Activated CD8-positive, alpha-beta memory T cell treated with anti-CD3 and anti-CD28 coated beads for 1 hour (primary cell): Measurements from ENCODE around the gene APBA2.

Experiments
- DNase-seq, 2 donors: peaks; one replicate each; pipeline ENCODE4 v3.0.0-alpha.2; 2020; ENCODE audit warnings: low read depth in 1 of 2; ENCODE audit errors: extremely low read depth in 1 of 2

APBA2 gene

GRCh38 chr15:29097971-29098370 lies 212.2 kb downstream of the APBA2 start:
- DNase-seq, result no peak

- no peak for DNase-seq
Observed at GRCh38 chr15:29098652-29099051, 212.9 kb downstream of the APBA2 start.

GRCh38 chr15:29099131-29099880 lies 213.5 kb downstream of the APBA2 start:
- no peak for DNase-seq

- no peak for DNase-seq
Observed at GRCh38 chr15:29100486-29101000, 214.8 kb downstream of the APBA2 start.

DNA sequence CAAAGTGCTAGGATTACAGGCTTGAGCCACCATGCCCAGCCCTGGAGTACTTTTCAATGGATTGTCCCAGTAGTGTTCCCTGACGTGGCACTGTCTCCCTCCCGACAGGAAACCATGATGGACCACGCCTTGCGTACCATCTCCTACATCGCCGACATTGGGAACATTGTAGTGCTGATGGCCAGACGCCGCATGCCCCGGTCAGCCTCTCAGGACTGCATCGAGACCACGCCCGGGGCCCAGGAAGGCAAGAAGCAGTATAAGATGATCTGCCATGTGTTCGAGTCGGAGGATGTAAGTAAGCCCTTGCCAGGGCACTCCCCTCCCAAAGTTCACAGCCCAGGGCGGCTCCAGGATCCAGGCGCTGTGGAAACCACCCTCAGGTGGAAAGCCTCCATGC lies 215.7 kb downstream of the APBA2 start:
- no peak for DNase-seq

GRCh38 chr15:29102173-29102794 lies 216.5 kb downstream of the APBA2 start:
- peak; percentile 17 to 39 for DNase-seq

GRCh38 chr15:29102911-29103823 lies 217.4 kb downstream of the APBA2 start:
- DNase-seq, result no peak

DNA sequence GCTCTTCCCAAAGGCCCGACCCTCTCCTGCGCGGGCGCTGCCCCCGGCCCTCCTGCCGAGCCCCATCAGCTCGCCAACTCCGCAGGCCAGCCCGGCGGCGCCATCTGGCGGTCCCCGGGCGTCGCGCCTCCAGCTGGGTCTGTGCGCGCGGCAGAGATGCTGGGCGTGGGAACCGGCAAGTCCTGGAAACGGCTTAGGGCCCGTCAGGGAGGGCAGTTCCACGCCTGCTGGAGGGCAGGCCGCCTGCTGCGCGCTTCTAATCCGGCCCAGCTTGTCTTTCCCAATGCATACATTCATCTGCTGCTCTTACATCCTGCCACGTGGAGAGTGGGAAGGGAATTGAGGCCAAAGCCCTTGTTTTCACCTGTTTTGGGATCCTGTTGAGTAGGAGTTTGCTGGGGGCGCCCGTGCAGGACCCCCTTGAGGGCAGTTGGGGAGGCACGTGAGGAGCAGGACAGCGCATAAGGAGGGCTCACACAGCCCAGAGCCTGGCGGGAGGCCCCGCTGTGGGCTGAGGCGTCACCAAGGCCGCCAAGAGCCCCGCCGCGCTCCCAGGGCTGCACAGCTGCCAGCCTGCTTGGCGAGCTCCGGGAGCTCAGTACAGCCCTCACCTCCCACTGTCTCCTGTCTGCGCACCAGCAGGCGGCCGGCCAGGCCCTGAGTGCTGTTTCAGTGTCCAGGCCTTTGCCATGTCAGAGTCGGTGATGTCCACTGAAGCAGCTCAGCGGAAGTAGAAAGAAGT lies 218.2 kb downstream of the APBA2 start:
- peak in 1 of 2 donors; percentile 24 for DNase-seq

- DNase-seq, result no peak
Observed at GRCh38 chr15:29104566-29104880, 218.7 kb downstream of the APBA2 start.

DNA sequence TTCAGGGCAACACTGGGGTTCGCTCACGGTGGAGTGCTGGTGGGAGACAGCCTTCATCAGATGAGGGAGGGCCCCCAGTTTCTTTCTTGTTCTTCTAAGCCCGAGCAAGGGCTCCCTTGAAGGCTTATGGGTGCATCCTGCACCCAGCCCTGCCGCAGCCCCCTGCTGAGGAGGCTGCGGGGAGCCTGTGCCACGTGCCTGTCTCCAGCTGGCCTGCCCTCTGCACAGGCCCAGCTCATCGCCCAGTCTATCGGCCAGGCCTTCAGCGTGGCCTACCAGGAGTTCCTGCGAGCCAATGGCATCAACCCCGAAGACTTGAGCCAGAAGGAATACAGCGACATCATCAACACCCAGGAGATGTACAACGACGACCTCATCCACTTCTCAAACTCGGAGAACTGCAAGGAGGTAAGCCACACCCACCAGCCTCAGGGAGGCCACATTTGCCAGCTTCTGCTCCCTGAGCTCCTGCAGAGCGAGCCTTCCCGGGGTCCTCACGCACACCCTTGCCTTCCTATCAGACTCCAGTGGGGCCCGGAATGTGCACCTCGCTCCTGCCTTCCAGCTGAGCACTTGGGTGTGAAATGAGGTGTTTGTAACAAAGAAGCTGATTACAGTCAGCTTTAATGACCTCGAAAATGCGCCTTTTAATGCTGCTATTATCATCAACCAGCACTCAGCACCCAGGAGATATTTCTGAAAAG lies 219.5 kb downstream of the APBA2 start:
- DNase-seq, result no peak

DNA sequence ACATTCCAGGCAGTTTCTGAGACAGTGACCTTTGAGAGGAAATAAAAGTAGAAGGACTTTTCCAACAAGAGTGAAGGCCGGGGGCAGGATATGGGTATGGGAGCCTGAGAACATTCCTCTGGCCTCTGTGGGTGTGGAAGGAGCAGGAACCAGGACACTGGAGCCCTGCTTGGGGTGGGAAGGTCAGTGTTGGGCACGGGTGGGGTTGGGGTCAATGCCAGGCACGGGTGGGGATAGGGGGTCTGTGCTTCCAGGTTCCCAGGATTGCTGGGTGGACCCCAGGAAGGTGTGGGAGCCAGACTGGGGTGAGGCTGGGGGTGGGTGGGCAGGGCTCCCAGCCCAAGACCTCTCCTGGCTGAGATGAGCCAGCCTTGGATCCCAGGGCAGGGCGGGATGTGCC lies 220.3 kb downstream of the APBA2 start:
- DNase-seq, result no peak

GRCh38 chr15:29106551-29107290 lies 220.9 kb downstream of the APBA2 start:
- DNase-seq, result no peak

- no peak for DNase-seq
Observed at GRCh38 chr15:29107291-29107890, 221.6 kb downstream of the APBA2 start.

DNA sequence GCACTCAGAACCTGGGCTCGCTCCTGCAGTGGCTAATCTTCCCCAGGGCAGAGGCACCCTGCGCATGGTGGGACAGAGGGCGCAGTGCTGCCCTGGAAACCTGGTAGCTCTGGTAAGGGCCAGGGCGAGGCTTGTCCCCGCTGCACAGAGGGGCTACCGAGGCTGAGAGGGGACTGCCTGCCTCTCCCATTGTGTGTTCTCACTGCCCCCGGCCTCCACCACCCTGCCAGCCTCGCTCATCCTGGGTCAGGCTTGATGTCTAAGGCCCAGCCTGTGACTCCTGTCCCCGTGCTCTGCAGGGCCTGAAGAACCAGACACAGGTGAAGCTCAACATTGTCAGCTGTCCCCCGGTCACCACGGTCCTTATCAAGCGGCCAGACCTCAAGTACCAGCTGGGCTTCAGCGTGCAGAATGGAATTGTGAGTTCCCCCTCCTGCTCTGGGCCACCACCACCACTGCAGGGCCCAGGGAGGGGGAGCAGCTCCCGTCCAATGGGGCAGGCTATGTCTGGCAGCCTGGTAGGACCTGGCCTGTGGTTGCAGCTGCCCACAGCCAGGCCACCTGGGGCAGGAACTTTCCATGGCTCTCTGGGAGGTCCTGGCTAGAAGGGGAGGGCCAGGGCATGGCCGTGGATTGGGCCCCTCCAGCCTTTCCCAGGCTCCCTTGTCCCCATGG lies 222.3 kb downstream of the APBA2 start:
- no peak for DNase-seq

GRCh38 chr15:29109762-29110161 lies 224.0 kb downstream of the APBA2 start:
- no peak for DNase-seq

DNA sequence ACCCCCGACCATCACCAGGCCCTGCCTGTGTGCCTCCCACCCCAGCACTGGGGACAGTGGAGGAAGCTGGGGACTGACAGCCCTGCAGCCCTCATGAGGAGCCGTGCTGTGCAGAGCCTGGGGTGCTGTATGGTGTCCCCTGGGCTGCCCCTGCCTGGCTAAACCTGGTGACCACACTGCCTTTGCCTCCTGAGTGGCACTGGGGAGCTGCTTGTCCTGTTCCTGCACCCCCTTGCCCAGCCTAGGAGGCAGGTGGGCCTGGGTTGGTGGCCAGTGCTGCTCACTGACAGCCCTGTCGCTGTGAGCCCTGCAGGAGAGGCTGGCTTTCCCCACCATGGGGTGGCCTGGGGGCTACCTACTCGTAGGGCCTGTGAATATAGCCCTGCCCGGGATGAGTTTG lies 224.4 kb downstream of the APBA2 start:
- no peak for DNase-seq

GRCh38 chr15:29110733-29111132 lies 225.0 kb downstream of the APBA2 start:
- DNase-seq, result no peak

DNA sequence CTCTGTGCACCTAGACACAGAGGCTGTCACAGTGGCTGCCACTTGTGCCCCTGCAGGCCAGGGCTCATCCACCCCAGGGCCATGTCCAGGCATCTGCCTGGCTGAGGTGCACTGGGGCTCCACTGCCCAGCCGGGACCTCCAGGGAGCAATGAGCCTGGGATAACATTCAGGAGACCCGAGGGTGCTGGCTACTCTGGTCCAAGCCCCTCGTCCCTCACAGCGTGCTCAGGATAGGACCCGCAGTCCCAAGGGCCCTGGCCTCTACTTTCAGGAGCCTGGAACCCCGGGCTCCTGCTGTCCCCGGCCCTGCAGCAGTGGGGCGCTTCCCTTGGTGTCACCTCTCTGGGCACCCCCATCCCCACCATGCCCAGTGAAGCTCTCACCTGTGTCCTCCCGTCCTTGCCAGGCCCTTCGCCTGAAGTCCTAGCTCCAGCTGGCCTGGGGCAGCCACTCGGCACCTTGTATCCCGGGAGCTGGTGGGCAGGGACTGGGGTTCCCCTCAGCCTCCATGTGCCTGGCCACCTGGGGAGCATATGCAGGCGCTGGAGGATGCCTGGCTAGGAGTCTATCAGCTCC lies 226.0 kb downstream of the APBA2 start:
- DNase-seq, result no peak
